ENCODE data around the gene TRAF1.

DNA sequence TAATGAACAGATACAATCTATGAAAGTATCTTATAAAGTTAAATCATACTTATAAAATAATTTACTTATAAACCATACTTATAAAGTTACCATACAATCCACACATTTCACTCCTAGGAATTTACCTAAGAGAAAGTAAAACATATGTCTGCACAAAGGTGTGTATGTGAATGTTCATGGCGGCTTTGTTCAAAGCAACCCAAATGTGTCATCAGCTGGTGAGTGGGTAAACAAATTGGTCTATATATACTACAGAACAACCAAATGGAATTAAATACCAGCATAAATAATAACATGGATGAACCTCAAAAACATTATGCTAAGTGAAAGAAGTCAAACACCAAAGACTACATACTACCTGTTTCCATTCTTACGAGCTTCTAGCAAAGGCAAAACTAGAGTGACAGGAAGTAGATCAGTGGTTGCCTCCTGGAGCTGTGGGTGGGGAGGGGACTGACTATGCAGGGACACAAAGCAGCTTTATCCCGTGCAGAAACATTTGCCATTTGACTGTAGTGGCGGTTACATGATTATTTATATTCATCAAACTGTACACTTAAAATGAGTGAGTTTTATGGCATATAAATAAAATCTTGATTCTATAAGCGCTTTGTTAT lies 10.6 kb downstream of the TRAF1 start:
- TF ChIP-seq CTCF (IDR thresholded peaks at IDR 0.05) (no peak), POLR2A (IDR thresholded peaks at IDR 0.05) (no peak)
